ENCODE measurements around the gene TLR8. TPM values are rescaled to one million over a fixed set of nuclear protein-coding genes. Genes with fewer than 3 reads are reported as not detected.

TLR8 gene
- total and polyA plus RNA-seq, 2 of the 4 experiments (the other 2 are of a cell fraction), result not detected

- no peaks in the 10 kb centered on the region for H3K36me3 ChIP-seq (ENCODE audit: control insufficient read depth, insufficient read depth, low read length)
- H3K18ac ChIP-seq (ENCODE audit: low read depth, low read length), result no peak overlapping the region
- no peak overlapping the region for H3K4me2 ChIP-seq (ENCODE audit: low read depth, low read length)
- WGBS, 2 experiments (ENCODE audit: extremely low coverage in 2 of 2, insufficient read length in 1 of 2), result no CpG with 5 or more reads among the region's 4 CpGs
- dilution Hi-C loops (cut with HindIII; ENCODE audit: low sequenced_read_pairs, unreplicated experiment) (no loop called here), intact Hi-C loops (cut with micrococcal nuclease) (no loop called here), in situ Hi-C loops (cut with MboI; ENCODE audit: low sequenced_read_pairs) (loop anchor here (10.0 to 25.0 kb wide), 3 partner anchors 696 to 1079 kb away; partner anchors contain the start of genes GEMIN8, OFD1, TCEANC and TRAPPC2)
- no peak overlapping the region for H2AK9ac ChIP-seq (replicated peaks; ENCODE audit: low read depth, low read length, poor library complexity)
- H3K56ac ChIP-seq (ENCODE audit: extremely low read depth, insufficient read depth, low read length), result no peak overlapping the region
- no peak overlapping the region; the same call in 2 of the 3 replicates for H2BK15ac ChIP-seq (ENCODE audit: low read depth, low read length)
- no peak overlapping the region for H2BK20ac ChIP-seq (ENCODE audit: low read depth, low read length)
- peaks cover 9% of the 10 kb centered on the region for H3K4me1 ChIP-seq (ENCODE audit: control insufficient read depth, insufficient read depth, low read length)
- H2AK5ac ChIP-seq (ENCODE audit: low read depth, low read length), result no peak overlapping the region
- no peak overlapping the region for H2BK5ac ChIP-seq (ENCODE audit: low read depth, low read length, poor library complexity, severe bottlenecking)
- no peak overlapping the region for H4K8ac ChIP-seq (ENCODE audit: low read depth in 2 of 2, low read length in 2 of 2)
- H3K23ac ChIP-seq (ENCODE audit: low read depth, low read length), result no peak overlapping the region
- no peaks in the 10 kb centered on the region for H3K9me3 ChIP-seq (ENCODE audit: control insufficient read depth, insufficient read depth, low read length)
- H3K4me3 ChIP-seq (ENCODE audit: insufficient read depth, low read depth, low read length), result no peak overlapping the region
- no peak overlapping the region for H3K14ac ChIP-seq (replicated peaks; ENCODE audit: low read depth, low read length)
- no peak overlapping the region for H2AFZ ChIP-seq (replicated peaks; ENCODE audit: low read length, poor library complexity)
- DNase-seq, result no peak
- H3K9ac ChIP-seq (ENCODE audit: low read depth, low read length), result no peak overlapping the region
- ChIA-PET POLR2A (ENCODE audit: unreplicated experiment) (interaction anchor here (1.4 kb wide), 1 partner anchor 18 kb away, joined by 3 read pairs; no protein-coding TSS in a partner anchor), CTCF (no interaction called here)
- no peak overlapping the region for H4K91ac ChIP-seq (ENCODE audit: insufficient read depth, low read depth, low read length)
- no peak overlapping the region for H3K4ac ChIP-seq (ENCODE audit: low read depth, low read length)
- H3K27ac ChIP-seq (ENCODE audit: insufficient read depth, low read length), result no peak overlapping the region
- peaks cover 8% of the 10 kb centered on the region for H3K9me1 ChIP-seq (ENCODE audit: insufficient read depth, low read length)
- no peak for ATAC-seq (ENCODE audit: low read depth)
- TF ChIP-seq CEBPB (IDR thresholded peaks at IDR 0.05; ENCODE audit: low read depth, low read length), result no peak
- TF ChIP-seq MXI1 (IDR thresholded peaks at IDR 0.05; ENCODE audit: borderline replicate concordance, low read depth, low read length), result no peak
- no peak for TF ChIP-seq RAD21 (IDR thresholded peaks at IDR 0.05; ENCODE audit: low read length)
- TF ChIP-seq RCOR1 (IDR thresholded peaks at IDR 0.05; ENCODE audit: insufficient replicate concordance, low read length), result no peak
- no peak for TF ChIP-seq POLR2A (IDR thresholded peaks at IDR 0.05; ENCODE audit: low read depth, low read length)
- no peak for TF ChIP-seq MAZ (IDR thresholded peaks at IDR 0.05; ENCODE audit: borderline replicate concordance, low read depth, low read length)
- no peak for TF ChIP-seq RFX5 (IDR thresholded peaks at IDR 0.05; ENCODE audit: low read depth, low read length)
- no peak for TF ChIP-seq FOS (IDR thresholded peaks at IDR 0.05; ENCODE audit: low read depth, low read length)
- TF ChIP-seq CTCF (conservative IDR thresholded peaks at IDR 0.05; ENCODE audit: low read depth, low read length), result no peak
- TF ChIP-seq BHLHE40 (IDR thresholded peaks at IDR 0.05; ENCODE audit: low read depth, low read length), result no peak
- TF ChIP-seq CHD1 (IDR thresholded peaks at IDR 0.05; ENCODE audit: low read depth, low read length), result no peak
- no peak for TF ChIP-seq USF2 (IDR thresholded peaks at IDR 0.05; ENCODE audit: low read depth, low read length)
- no peak for TF ChIP-seq NFE2L2 (IDR thresholded peaks at IDR 0.05; ENCODE audit: low read depth, low read length)
- no peak for TF ChIP-seq MAFK (IDR thresholded peaks at IDR 0.05; ENCODE audit: low read depth, low read length)
- no peak for TF ChIP-seq SMC3 (IDR thresholded peaks at IDR 0.05; ENCODE audit: low read depth, low read length)
- no peak for TF ChIP-seq ELK1 (IDR thresholded peaks at IDR 0.05; ENCODE audit: borderline replicate concordance, low read depth, low read length)
- H4K20me1 ChIP-seq (ENCODE audit: insufficient read depth, low read length), result no peaks in the 10 kb centered on the region
- no peak overlapping the region for H4K5ac ChIP-seq (ENCODE audit: low read depth, low read length)
- BruUV-seq (replicated peaks), result no TSS peak
- H3K27me3 ChIP-seq (ENCODE audit: control insufficient read depth, insufficient read depth, low read length), result no peaks in the 10 kb centered on the region
- peaks cover 0 to 4% of the 10 kb centered on the region in 2 experiments; a peak in 1 of 4 replicates for H3K79me1 ChIP-seq (ENCODE audit: low read depth in 1 of 2, low read length in 2 of 2)
- no peak overlapping the region for H2BK120ac ChIP-seq (ENCODE audit: low read depth, low read length)
Observed at GRCh38 chrX:12958461-12958860, 52.0 kb downstream of the TLR8 start.

Measured in IMR-90 (cell line).